PC-9 (cell line): ENCODE results near the gene TRIM6. TPM values are rescaled to one million over a fixed set of nuclear protein-coding genes. Genes with fewer than 3 reads are reported as not detected.

Source experiments
- BruUV-seq: library from RNA; stranded (reverse); fragments of 400-500 nt; replicated peaks from 2 replicates; lab custom pipeline; 2021; lab: Mats Ljungman, UMichigan
- CTCF ChIA-PET: fragments of 300-600 bp; sonication (Branson Sonifier 250); formaldehyde crosslinking; loops from one replicate; lab custom pipeline; 2022; ENCODE audit warnings: antibody characterized with exemption; lab: Charles Lee
- POLR2A ChIA-PET: fragments of 300-600 bp; sonication (Branson Sonifier 250); formaldehyde crosslinking; loops from one replicate; lab custom pipeline; 2022; ENCODE audit warnings: antibody characterized with exemption; ENCODE audit not compliant: unreplicated experiment; lab: Charles Lee
- DNase-seq, 2 experiments: peaks; one replicate each; pipeline versions ENCODE4 v3.0.0 to v3.0.0-alpha.2; 2015 to 2022; ENCODE audit warnings: mixed read lengths in 1 of 2
- H2AFZ ChIP-seq: fragments of 200-600 bp; sonication (generic); 2 replicates; pipeline ENCODE4 v1.8.1; 2017; ENCODE audit warnings: antibody characterized with exemption
- H3F3A ChIP-seq: fragments of 200-600 bp; sonication (generic); 2 replicates; pipeline ENCODE4 v1.8.1; 2017; ENCODE audit warnings: antibody characterized with exemption, mild to moderate bottlenecking, low read depth; ENCODE audit not compliant: insufficient read depth
- H3K27ac ChIP-seq: fragments of 200-600 bp; sonication (generic); 2 replicates; pipeline ENCODE4 v1.6.1; 2016; ENCODE audit warnings: mixed run types
- H3K27me3 ChIP-seq: fragments of 200-600 bp; sonication (generic); 2 replicates; pipeline ENCODE4 v1.6.1; 2016; ENCODE audit warnings: low read depth, mixed run types; ENCODE audit not compliant: insufficient read depth
- H3K36me3 ChIP-seq: fragments of 200-600 bp; sonication (generic); 2 replicates; pipeline ENCODE4 v1.6.1; 2016; ENCODE audit warnings: low read depth, mixed run types
- H3K4me1 ChIP-seq: fragments of 200-600 bp; sonication (generic); replicated peaks from 2 replicates; pipeline ENCODE4 v1.6.1; 2016; ENCODE audit warnings: mixed run types; ENCODE audit not compliant: insufficient read depth
- H3K4me2 ChIP-seq: fragments of 200-600 bp; sonication (generic); 2 replicates; pipeline ENCODE4 v1.6.1; 2017; ENCODE audit warnings: mixed run types
- H3K4me3 ChIP-seq: fragments of 200-600 bp; sonication (generic); 2 replicates; pipeline ENCODE4 v1.6.1; 2016; ENCODE audit warnings: mixed run types
- H3K79me2 ChIP-seq: fragments of 200-600 bp; sonication (generic); 2 replicates; pipeline ENCODE4 v1.6.1; 2017; ENCODE audit warnings: low read depth, mixed run types
- H3K9me2 ChIP-seq: fragments of 200-600 bp; sonication (generic); 2 replicates; pipeline ENCODE4 v1.8.1; 2017; ENCODE audit warnings: mild to moderate bottlenecking; ENCODE audit not compliant: insufficient read depth
- H3K9me3 ChIP-seq: fragments of 200-600 bp; sonication (generic); 2 replicates; pipeline ENCODE4 v1.8.1; 2016; ENCODE audit warnings: low read depth; ENCODE audit not compliant: insufficient read depth
- H4K20me1 ChIP-seq: fragments of 200-600 bp; sonication (generic); 2 replicates; pipeline ENCODE4 v1.8.1; 2017; ENCODE audit not compliant: insufficient read depth
- CTCF ChIP-seq: fragments of 200-600 bp; sonication (generic); conservative IDR thresholded peaks from 2 replicates; pipeline ENCODE4 v1.6.1; 2017; ENCODE audit warnings: mixed run types, antibody characterized with exemption, mild to moderate bottlenecking, moderate library complexity
- EZH2 ChIP-seq: fragments of 200-600 bp; sonication (generic); IDR thresholded peaks from 2 replicates; pipeline ENCODE4 v1.8.0; 2017; ENCODE audit warnings: antibody characterized with exemption, low read depth
- intact Hi-C: fragments of 100-400 bp; cut with micrococcal nuclease; formaldehyde crosslinking; loops from one replicate; pipeline ENCODE4 v1.10.0; 2022; ENCODE audit not compliant: unreplicated experiment
- total RNA-seq: library from RNA; stranded (reverse); gene quantifications from 2 replicates; pipeline ENCODE4 v1.2.3, GENCODE V29; 2021

TRIM6 gene
- total RNA-seq, 1 experiment from 2014 or later = 3.9 TPM

DNA sequence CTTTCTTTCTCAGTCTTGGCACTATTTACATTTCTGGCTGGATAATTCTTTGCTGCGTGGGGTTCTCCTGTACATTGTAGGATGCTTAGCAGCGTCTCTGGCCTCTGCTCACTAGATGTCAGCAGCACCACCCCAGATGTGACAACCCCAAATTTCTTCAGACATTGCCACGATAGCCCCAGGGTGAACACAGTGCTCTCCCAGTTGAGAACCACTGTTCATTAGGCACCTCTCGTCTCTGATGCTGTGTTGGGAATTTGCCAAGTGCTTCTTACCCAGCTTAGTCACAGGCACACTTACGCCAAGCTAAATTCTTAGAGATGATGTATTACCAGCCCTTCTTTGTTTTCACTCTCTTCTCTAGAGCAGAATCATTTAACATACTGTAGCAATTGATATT, 9.4 kb downstream of the TRIM6 start:
- no TSS peak for BruUV-seq
- Histone ChIP-seq H3K9me2 (no peaks in the 10 kb centered on the region), H4K20me1 (no peaks in the 10 kb centered on the region), H3K9me3 (no peaks in the 10 kb centered on the region), H2AFZ (no peak overlapping the region), H3K4me2 (no peak overlapping the region), H3K36me3 (no peaks in the 10 kb centered on the region), H3K79me2 (no peaks in the 10 kb centered on the region), H3K4me3 (no peak overlapping the region), H3K27ac (no peak overlapping the region), H3K27me3 (no peaks in the 10 kb centered on the region), H3F3A (no peaks in the 10 kb centered on the region), H3K4me1 (peaks cover 8% of the 10 kb centered on the region; the same call in 1 of the 2 replicates)
- intact Hi-C loops = no loop called here
- ChIA-PET POLR2A (no interaction called here), CTCF (no interaction called here)
- no peak for TF ChIP-seq CTCF
- TF ChIP-seq EZH2 = no peak
- peak; percentile 27 to 69 for DNase-seq

- H3K9me3 ChIP-seq = no peaks in the 10 kb centered on the region
- no peak overlapping the region for H2AFZ ChIP-seq
- H3K36me3 ChIP-seq = no peaks in the 10 kb centered on the region
- ChIA-PET POLR2A (interaction anchor here (0.6 kb wide), 1 partner anchor 74 kb away, joined by 3 read pairs; no protein-coding TSS in a partner anchor), CTCF (no interaction called here)
- H3K4me2 ChIP-seq = no peak overlapping the region
- H3K27me3 ChIP-seq = no peaks in the 10 kb centered on the region
- no peaks in the 10 kb centered on the region for H4K20me1 ChIP-seq
- H3K4me1 ChIP-seq = no peaks in the 10 kb centered on the region; the same call in 1 of the 2 replicates
- no peak overlapping the region for H3K4me3 ChIP-seq
- intact Hi-C loops = no loop called here
- no peak for DNase-seq
- no peaks in the 10 kb centered on the region for H3K79me2 ChIP-seq
- no peak overlapping the region for H3K27ac ChIP-seq
- H3K9me2 ChIP-seq = no peaks in the 10 kb centered on the region
- no peaks in the 10 kb centered on the region for H3F3A ChIP-seq
- TF ChIP-seq EZH2 = no peak
- no peak for TF ChIP-seq CTCF
- no TSS peak for BruUV-seq
These were observed 12.4 kb downstream of the TRIM6 start for GRCh38 chr11:5608808-5609207.

DNA sequence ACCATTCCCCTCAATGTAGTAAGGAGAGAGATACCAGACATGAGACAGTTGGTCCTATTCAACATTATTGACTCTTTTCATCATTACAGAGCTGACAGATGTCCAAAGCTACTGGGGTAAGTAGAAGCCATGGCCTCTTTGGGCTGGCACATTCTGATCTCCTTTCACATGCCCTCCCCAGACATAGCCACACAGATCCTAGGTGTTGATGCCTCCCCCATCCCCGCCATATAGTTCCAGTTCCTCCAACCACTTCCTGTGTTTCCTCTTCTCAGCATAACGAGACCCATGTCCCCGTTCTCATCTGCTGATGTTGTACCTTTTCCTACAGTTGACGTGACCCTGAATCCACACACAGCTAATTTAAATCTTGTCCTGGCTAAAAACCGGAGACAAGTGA, 14.0 kb downstream of the TRIM6 start:
- no peak overlapping the region for H3K27ac ChIP-seq
- H4K20me1 ChIP-seq = no peaks in the 10 kb centered on the region
- no peaks in the 10 kb centered on the region for H3K9me2 ChIP-seq
- no peaks in the 10 kb centered on the region; the same call in 1 of the 2 replicates for H3K4me1 ChIP-seq
- no peaks in the 10 kb centered on the region for H3K36me3 ChIP-seq
- intact Hi-C loops = no loop called here
- no peak overlapping the region for H3K4me3 ChIP-seq
- no peak for DNase-seq
- no TSS peak for BruUV-seq
- no peak overlapping the region for H3K4me2 ChIP-seq
- no peaks in the 10 kb centered on the region for H3K79me2 ChIP-seq
- TF ChIP-seq EZH2 (no peak), CTCF (no peak)
- POLR2A ChIA-PET = no interaction called here
- no peaks in the 10 kb centered on the region for H3F3A ChIP-seq
- H3K27me3 ChIP-seq = no peaks in the 10 kb centered on the region
- CTCF ChIA-PET = no interaction called here
- H3K9me3 ChIP-seq = no peaks in the 10 kb centered on the region
- H2AFZ ChIP-seq = no peak overlapping the region
